22Rv1 (cell line): Measurements from ENCODE around the gene TBC1D16.

ENCODE experiments used
- H3K27ac ChIP-seq: fragments of 450-650 bp; 2 replicates; pipeline ENCODE4 v1.5.1; 2017
- ZFX ChIP-seq: fragments of 450-650 bp; IDR thresholded peaks from 2 replicates; pipeline ENCODE4 v1.6.1; 2017; ENCODE audit warnings: antibody characterized with exemption, borderline replicate concordance
- TF ChIP-seq, protein P1 (sequence below): fragments of 450-650 bp; IDR thresholded peaks from 2 replicates; pipeline ENCODE4 v1.5.1; 2017; ENCODE audit warnings: mild to moderate bottlenecking

Gene TBC1D16

DNA sequence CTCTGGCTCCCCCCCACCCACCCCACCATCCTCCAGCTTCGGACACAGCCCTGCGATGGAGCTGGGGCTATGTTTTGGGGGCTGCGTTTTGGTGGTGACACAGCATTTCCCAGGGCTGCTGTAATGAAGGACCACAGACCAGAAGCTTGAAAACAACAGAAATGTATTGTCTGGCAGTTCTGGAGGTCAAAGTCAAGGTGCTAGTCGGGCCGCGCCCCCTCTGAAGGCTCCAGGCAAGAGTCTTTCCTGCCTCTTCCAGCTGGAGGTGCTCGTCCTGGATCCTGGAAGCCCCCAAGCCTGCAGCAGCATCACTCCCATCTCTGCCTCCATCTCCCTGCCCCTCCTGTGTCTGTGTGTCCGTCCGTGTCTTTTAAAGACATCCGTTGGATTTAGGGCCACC is 50.8 kb downstream of the TBC1D16 start:
- no peak overlapping the region for H3K27ac ChIP-seq

GRCh38 chr17:79984045-79984840 is 51.4 kb downstream of the TBC1D16 start:
- no peak for TF ChIP-seq ZFX
- TF ChIP-seq, protein P1, sequence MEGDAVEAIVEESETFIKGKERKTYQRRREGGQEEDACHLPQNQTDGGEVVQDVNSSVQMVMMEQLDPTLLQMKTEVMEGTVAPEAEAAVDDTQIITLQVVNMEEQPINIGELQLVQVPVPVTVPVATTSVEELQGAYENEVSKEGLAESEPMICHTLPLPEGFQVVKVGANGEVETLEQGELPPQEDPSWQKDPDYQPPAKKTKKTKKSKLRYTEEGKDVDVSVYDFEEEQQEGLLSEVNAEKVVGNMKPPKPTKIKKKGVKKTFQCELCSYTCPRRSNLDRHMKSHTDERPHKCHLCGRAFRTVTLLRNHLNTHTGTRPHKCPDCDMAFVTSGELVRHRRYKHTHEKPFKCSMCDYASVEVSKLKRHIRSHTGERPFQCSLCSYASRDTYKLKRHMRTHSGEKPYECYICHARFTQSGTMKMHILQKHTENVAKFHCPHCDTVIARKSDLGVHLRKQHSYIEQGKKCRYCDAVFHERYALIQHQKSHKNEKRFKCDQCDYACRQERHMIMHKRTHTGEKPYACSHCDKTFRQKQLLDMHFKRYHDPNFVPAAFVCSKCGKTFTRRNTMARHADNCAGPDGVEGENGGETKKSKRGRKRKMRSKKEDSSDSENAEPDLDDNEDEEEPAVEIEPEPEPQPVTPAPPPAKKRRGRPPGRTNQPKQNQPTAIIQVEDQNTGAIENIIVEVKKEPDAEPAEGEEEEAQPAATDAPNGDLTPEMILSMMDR = no peak
- no peak overlapping the region for H3K27ac ChIP-seq

More for the DNA sequence above, 50.8 kb downstream of the TBC1D16 start:
- no peak for TF ChIP-seq ZFX
- TF ChIP-seq, protein P1 = no peak

DNA sequence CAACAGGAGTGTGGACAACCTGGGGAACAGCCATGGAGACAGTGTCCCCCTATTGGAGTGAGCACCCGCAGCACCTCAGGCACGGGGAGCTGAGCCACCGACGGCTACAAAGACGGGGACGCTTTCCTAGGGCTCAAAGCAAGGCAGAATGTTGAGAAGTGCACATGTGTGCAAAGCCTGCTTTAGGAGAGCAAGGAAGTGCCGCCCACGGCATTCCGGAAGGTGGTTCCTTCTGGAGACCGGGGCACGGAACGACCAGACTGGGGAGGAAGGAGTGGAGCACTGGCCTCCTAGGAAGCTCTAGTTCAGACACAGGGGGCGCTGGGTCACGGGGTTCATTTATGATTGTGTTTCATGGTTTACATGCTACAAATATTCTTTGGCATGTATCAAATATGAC is 52.2 kb downstream of the TBC1D16 start:
- H3K27ac ChIP-seq = no peak overlapping the region
- TF ChIP-seq, protein P1 = no peak
- TF ChIP-seq ZFX = no peak

DNA sequence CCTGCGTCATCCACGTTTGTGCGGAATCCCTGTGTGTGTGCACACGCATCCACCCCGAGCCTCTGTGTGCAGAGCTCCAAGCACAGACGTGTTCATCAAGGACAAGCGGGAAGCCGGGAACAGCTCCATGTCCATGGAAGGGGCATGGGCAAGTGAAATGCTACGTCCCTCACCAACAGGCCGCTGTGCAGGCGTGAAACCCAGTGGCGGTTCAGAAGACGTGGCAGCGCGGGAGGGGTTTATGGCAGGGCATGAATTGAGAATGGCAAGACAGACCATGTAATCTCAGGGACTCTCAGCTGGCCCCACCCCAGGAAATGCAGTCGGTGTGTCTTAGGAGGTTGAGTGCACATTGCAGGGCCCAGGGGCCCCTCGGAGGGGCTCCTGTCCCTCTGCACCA is 52.7 kb downstream of the TBC1D16 start:
- TF ChIP-seq, protein P1 = no peak
- no peak for TF ChIP-seq ZFX
- no peak overlapping the region for H3K27ac ChIP-seq

DNA sequence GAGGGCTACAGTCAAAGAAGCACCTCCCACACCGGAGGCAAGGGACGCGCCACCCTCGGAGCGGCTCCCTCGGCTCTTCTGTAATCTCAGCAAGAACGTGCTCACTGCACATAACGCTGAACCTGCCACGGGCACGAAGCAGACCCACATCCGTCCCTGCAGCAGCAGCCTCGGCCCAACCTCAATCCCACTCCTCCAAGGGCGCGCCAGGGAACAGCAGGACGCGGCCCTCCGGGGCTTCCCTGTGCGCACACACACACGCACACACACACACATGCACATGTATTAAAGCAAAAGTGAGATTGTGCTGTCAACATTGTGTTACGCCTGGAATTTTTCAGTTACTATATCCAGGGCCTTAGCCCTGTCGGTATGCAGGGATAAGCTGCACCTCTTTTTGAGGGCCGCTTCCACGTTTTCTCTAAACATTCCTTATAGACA is 54.0 kb downstream of the TBC1D16 start:
- no peak overlapping the region for H3K27ac ChIP-seq
- TF ChIP-seq, protein P1 = no peak
- TF ChIP-seq ZFX = no peak

- no peak for TF ChIP-seq ZFX
- TF ChIP-seq, protein P1 = no peak
- H3K27ac ChIP-seq = no peak overlapping the region
Observed at GRCh38 chr17:79981090-79981489, 54.6 kb downstream of the TBC1D16 start.

DNA sequence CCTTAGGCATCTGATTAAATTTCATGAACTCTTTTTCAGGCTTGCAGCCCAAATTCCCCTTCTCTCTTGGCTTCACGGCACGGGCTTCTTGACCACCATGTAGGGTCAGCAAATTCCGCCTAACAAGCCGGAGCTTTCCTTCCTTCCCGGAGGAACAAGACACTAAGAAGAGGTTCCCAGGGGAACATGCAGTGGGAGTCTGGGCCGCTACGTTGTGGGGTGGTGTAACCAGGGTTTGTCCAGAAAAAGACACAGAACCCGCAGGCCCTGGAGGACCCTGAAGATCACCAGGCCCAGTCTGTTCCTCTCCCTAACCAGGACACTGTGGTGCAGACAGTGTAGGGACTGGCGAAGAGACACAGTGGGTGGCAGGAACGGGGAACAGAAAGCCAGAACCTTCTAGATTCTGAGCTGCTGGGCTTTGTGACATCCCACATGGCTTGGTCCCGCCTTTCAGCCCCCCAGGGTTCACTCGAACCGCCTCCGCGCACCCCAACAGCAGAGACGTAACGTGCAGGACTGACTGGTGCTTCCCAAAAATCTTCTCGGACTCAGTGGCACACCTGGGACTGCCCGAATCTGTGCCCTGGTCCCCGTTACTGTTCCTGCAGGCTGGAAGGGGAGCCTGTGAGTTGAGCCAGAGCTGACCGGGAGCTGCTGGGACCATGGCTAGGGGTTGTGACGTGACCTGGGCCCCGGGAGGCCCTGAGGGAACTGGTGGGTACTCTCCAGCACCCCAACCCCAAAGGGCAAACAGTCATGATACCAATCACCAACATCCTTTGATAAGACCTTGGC is 55.2 kb downstream of the TBC1D16 start:
- no peak for TF ChIP-seq ZFX
- TF ChIP-seq, protein P1 = no peak
- no peak overlapping the region for H3K27ac ChIP-seq
